Measurements from ENCODE around the gene XPO6.

XPO6 gene

GRCh38 chr16:28131743-28132393, 79.9 kb downstream of the XPO6 start:
- no peak overlapping the region for H3K18ac ChIP-seq (ENCODE audit: low read length)
- no peak overlapping the region for H2AK5ac ChIP-seq (ENCODE audit: low read length)
- no peak overlapping the region for H3K4ac ChIP-seq (ENCODE audit: low read depth, low read length)
- no peaks in the 10 kb centered on the region for H3K4me1 ChIP-seq (ENCODE audit: control insufficient read depth, low read depth, low read length)
- H3K56ac ChIP-seq (ENCODE audit: low read length), result no peak overlapping the region
- no peak overlapping the region for H2BK5ac ChIP-seq (ENCODE audit: low read length)
- no peak overlapping the region for H4K5ac ChIP-seq (ENCODE audit: low read length)
- peaks cover 4% of the 10 kb centered on the region for H3K79me1 ChIP-seq (ENCODE audit: low read length)
- no peak overlapping the region for H3K23ac ChIP-seq (ENCODE audit: low read length)
- H3K27me3 ChIP-seq (ENCODE audit: insufficient read depth, low read length, poor library complexity), result no peaks in the 10 kb centered on the region
- no peaks in the 10 kb centered on the region for H3K79me2 ChIP-seq (ENCODE audit: control insufficient read depth, insufficient read depth, low read length)
- whole genome bisulfite sequencing (ENCODE audit: extremely low coverage, insufficient coverage, low lambda C conversion rate), result no CpG with 5 or more reads among the region's 5 CpGs
- DNase-seq, result no peak
- no peak overlapping the region for H3K27ac ChIP-seq (ENCODE audit: low read depth, low read length)
- H3K36me3 ChIP-seq (ENCODE audit: control insufficient read depth, insufficient read depth, low read length), result no peaks in the 10 kb centered on the region
- no peak overlapping the region for H3K4me3 ChIP-seq (ENCODE audit: low read length)
- no peak overlapping the region for H4K8ac ChIP-seq (ENCODE audit: low read depth, low read length)
- H2BK15ac ChIP-seq (replicated peaks; ENCODE audit: low read depth), result no peak overlapping the region
- H2BK120ac ChIP-seq (ENCODE audit: low read depth, low read length), result no peak overlapping the region
- no peak overlapping the region for H3K4me2 ChIP-seq (ENCODE audit: low read length)
- H3K9ac ChIP-seq (ENCODE audit: low read length), result no peak overlapping the region

DNA sequence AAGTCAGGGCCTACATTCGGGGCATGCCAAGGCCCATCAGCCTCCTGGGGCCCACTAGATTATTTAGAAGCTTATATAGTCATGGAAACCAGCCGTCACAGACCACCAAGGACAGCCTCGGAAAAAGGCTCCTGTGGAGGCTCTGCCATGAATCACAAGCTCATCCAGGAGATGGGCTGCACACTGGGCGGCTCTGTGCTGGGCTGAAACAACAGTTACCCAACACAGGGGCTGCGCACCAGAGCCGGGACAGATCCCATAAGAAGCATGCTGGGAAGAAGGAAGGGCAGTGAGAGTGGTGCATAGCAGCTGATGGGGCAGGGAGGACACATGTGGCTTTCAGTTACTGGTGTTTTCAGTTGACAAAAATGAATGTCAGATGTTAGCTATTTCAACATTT, 80.6 kb downstream of the XPO6 start:
- H4K8ac ChIP-seq (ENCODE audit: low read depth, low read length), result no peak overlapping the region
- H2AK5ac ChIP-seq (ENCODE audit: low read length), result no peak overlapping the region
- no peak overlapping the region for H3K4me2 ChIP-seq (ENCODE audit: low read length)
- H3K18ac ChIP-seq (ENCODE audit: low read length), result no peak overlapping the region
- H2BK120ac ChIP-seq (ENCODE audit: low read depth, low read length), result no peak overlapping the region
- H3K36me3 ChIP-seq (ENCODE audit: control insufficient read depth, insufficient read depth, low read length), result no peaks in the 10 kb centered on the region
- no peak overlapping the region for H3K23ac ChIP-seq (ENCODE audit: low read length)
- H3K56ac ChIP-seq (ENCODE audit: low read length), result no peak overlapping the region
- no peak overlapping the region for H3K4me3 ChIP-seq (ENCODE audit: low read length)
- no peak overlapping the region for H2BK5ac ChIP-seq (ENCODE audit: low read length)
- H3K79me1 ChIP-seq (ENCODE audit: low read length), result peaks cover 3% of the 10 kb centered on the region
- no peaks in the 10 kb centered on the region for H3K27me3 ChIP-seq (ENCODE audit: insufficient read depth, low read length, poor library complexity)
- no peak overlapping the region for H3K27ac ChIP-seq (ENCODE audit: low read depth, low read length)
- no peak for DNase-seq
- no peaks in the 10 kb centered on the region for H3K4me1 ChIP-seq (ENCODE audit: control insufficient read depth, low read depth, low read length)
- H3K4ac ChIP-seq (ENCODE audit: low read depth, low read length), result no peak overlapping the region
- H4K5ac ChIP-seq (ENCODE audit: low read length), result no peak overlapping the region
- no peak overlapping the region for H3K9ac ChIP-seq (ENCODE audit: low read length)
- no peaks in the 10 kb centered on the region for H3K79me2 ChIP-seq (ENCODE audit: control insufficient read depth, insufficient read depth, low read length)
- no CpG with 5 or more reads among the region's 6 CpGs for WGBS (ENCODE audit: extremely low coverage, insufficient coverage, low lambda C conversion rate)
- no peak overlapping the region for H2BK15ac ChIP-seq (replicated peaks; ENCODE audit: low read depth)

DNA sequence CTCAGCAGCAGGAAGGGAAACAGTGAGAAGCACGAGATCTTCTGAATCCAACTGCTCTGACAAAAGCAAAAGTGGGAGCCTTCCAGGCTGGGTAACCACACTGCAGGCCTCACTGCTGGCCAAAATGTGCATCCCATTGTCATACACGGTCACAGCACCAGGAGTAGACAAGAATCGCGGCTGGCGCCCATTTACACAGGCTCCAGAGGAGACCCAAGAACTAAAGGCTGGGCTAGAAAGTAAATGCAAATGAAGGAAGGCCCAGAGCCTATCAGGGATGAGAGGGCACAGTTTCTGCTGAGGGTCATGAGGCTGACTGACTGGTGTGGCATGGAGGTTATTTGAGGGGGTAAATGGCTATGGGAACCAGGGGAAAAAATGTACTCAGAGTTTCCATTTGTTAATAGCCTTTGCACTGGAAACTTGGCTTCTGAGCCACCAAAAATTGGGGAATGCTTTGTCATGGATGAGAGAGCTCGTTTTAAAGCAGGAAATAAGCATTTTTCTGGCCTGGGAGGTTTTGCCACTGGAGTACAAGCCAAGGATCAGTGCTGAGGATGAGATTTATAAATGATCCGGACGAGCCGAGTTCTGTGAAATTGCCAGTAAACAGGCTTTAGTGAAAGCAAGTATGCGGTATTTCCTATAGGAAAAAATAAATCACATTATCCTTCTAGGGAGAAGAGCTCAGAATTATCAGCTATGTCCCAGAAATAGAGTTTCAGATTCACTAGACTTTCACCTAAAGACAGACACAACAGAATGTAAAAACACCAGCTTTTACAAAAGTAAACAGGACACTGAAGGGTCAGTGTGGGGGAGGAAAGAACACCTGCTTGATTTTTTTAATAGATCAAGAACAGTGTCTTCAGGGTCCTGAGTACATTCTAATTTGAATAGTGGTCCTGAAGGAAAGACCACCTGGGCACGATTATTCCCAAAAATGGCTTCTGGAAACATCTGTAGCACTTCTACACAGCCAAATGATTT, 81.4 kb downstream of the XPO6 start:
- H3K56ac ChIP-seq (ENCODE audit: low read length), result no peak overlapping the region
- H2BK120ac ChIP-seq (ENCODE audit: low read depth, low read length), result no peak overlapping the region
- no peak overlapping the region for H2BK15ac ChIP-seq (replicated peaks; ENCODE audit: low read depth)
- H3K27ac ChIP-seq (ENCODE audit: low read depth, low read length), result no peak overlapping the region
- no peak overlapping the region for H3K9ac ChIP-seq (ENCODE audit: low read length)
- H2AK5ac ChIP-seq (ENCODE audit: low read length), result no peak overlapping the region
- H3K4me1 ChIP-seq (ENCODE audit: control insufficient read depth, low read depth, low read length), result no peaks in the 10 kb centered on the region
- H4K5ac ChIP-seq (ENCODE audit: low read length), result no peak overlapping the region
- no peaks in the 10 kb centered on the region for H3K79me2 ChIP-seq (ENCODE audit: control insufficient read depth, insufficient read depth, low read length)
- H4K8ac ChIP-seq (ENCODE audit: low read depth, low read length), result no peak overlapping the region
- H3K27me3 ChIP-seq (ENCODE audit: insufficient read depth, low read length, poor library complexity), result no peaks in the 10 kb centered on the region
- H3K4me3 ChIP-seq (ENCODE audit: low read length), result no peak overlapping the region
- H3K23ac ChIP-seq (ENCODE audit: low read length), result no peak overlapping the region
- no peak overlapping the region for H3K4ac ChIP-seq (ENCODE audit: low read depth, low read length)
- no peak for DNase-seq
- H3K4me2 ChIP-seq (ENCODE audit: low read length), result no peak overlapping the region
- peaks cover 2% of the 10 kb centered on the region for H3K36me3 ChIP-seq (ENCODE audit: control insufficient read depth, insufficient read depth, low read length)
- peaks cover 3% of the 10 kb centered on the region for H3K79me1 ChIP-seq (ENCODE audit: low read length)
- H3K18ac ChIP-seq (ENCODE audit: low read length), result no peak overlapping the region
- no CpG with 5 or more reads among the region's 11 CpGs for WGBS (ENCODE audit: extremely low coverage, insufficient coverage, low lambda C conversion rate)
- no peak overlapping the region for H2BK5ac ChIP-seq (ENCODE audit: low read length)

DNA sequence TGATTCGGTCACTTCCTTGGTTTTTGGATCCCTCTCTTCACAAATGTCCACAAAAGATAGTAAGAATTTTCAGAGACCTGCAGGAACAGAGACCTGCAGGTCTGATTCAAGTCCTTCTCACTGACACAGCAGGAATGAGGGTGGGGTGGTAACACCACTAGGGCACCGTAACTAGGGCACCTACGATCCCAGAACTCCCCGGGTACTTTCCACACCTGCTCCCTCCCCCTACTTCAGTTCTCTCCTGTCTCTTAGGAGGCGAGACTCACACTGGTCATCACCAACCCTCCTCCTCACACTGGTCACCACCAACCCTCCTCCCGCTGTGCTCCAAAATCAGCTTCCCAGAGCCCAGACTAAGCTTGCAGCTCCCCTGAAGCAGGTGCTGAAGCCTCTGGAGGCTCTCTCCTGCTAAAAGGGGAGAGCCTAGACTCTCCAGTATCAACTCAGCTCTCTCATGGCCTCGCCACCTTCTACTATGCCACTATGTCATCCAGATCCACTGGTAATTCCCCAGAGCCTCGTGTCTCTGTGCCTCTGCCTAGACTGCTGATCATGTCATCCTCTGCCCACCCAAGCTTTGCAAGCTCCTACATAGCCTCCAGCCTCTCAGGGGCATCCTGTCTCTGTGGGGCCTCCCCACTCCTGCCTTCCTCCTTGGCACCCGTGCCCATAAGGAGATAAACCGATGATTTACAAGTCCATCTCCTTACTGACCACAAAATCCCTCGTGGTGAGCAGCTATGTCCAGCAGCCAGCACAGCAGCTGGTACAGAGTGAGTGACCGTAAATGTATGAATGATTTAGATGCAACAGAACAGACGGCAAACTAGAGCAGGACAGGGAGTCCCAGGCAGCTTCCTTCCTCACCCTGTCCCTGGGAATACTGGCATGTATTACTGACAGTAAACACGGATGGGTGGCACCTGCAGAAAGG, 84.8 kb downstream of the XPO6 start:
- no peak overlapping the region for H3K18ac ChIP-seq (ENCODE audit: low read length)
- H3K79me2 ChIP-seq (ENCODE audit: control insufficient read depth, insufficient read depth, low read length), result no peaks in the 10 kb centered on the region
- no peak overlapping the region for H3K23ac ChIP-seq (ENCODE audit: low read length)
- no peak overlapping the region for H3K56ac ChIP-seq (ENCODE audit: low read length)
- H3K36me3 ChIP-seq (ENCODE audit: control insufficient read depth, insufficient read depth, low read length), result peaks cover 5% of the 10 kb centered on the region
- no peak overlapping the region for H2BK120ac ChIP-seq (ENCODE audit: low read depth, low read length)
- no peak overlapping the region for H3K4ac ChIP-seq (ENCODE audit: low read depth, low read length)
- H2AK5ac ChIP-seq (ENCODE audit: low read length), result no peak overlapping the region
- no peak overlapping the region for H3K27ac ChIP-seq (ENCODE audit: low read depth, low read length)
- WGBS (ENCODE audit: extremely low coverage, insufficient coverage, low lambda C conversion rate), result no CpG with 5 or more reads among the region's 14 CpGs
- no peak overlapping the region for H3K4me3 ChIP-seq (ENCODE audit: low read length)
- peaks cover 3% of the 10 kb centered on the region for H3K79me1 ChIP-seq (ENCODE audit: low read length)
- no peak overlapping the region for H4K8ac ChIP-seq (ENCODE audit: low read depth, low read length)
- H3K4me1 ChIP-seq (ENCODE audit: control insufficient read depth, low read depth, low read length), result no peaks in the 10 kb centered on the region
- H3K27me3 ChIP-seq (ENCODE audit: insufficient read depth, low read length, poor library complexity), result no peaks in the 10 kb centered on the region
- no peak overlapping the region for H2BK15ac ChIP-seq (replicated peaks; ENCODE audit: low read depth)
- no peak overlapping the region for H3K9ac ChIP-seq (ENCODE audit: low read length)
- DNase-seq, result no peak
- no peak overlapping the region for H4K5ac ChIP-seq (ENCODE audit: low read length)
- no peak overlapping the region for H3K4me2 ChIP-seq (ENCODE audit: low read length)
- H2BK5ac ChIP-seq (ENCODE audit: low read length), result no peak overlapping the region

DNA sequence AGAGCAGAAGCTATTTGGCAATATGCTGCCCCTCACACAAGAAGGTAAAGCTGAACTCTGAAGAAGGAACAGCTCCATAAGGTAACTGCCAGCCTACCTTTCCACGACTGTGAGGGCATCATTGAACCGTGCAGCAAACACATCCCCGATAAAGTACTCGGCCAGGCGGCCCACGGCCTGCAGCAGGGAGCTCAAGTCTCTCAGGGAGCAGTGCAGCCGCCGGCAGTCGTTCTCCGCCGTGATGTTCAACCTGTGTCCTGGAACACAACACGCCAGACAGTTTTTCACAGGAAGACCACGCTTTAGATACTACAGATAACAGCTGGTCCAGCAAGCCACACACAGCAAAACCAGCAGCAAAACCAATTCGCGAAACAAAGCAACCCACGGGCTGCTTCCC, 86.2 kb downstream of the XPO6 start:
- no peak overlapping the region for H2AK5ac ChIP-seq (ENCODE audit: low read length)
- no peak overlapping the region for H3K4me2 ChIP-seq (ENCODE audit: low read length)
- H3K79me2 ChIP-seq (ENCODE audit: control insufficient read depth, insufficient read depth, low read length), result no peaks in the 10 kb centered on the region
- no peak overlapping the region for H3K4me3 ChIP-seq (ENCODE audit: low read length)
- peak overlapping the region; percentile 12 for H3K23ac ChIP-seq (ENCODE audit: low read length)
- no peak overlapping the region for H3K56ac ChIP-seq (ENCODE audit: low read length)
- H4K5ac ChIP-seq (ENCODE audit: low read length), result no peak overlapping the region
- no peak overlapping the region for H2BK120ac ChIP-seq (ENCODE audit: low read depth, low read length)
- H3K27ac ChIP-seq (ENCODE audit: low read depth, low read length), result no peak overlapping the region
- H3K9ac ChIP-seq (ENCODE audit: low read length), result no peak overlapping the region
- DNase-seq, result no peak
- H3K18ac ChIP-seq (ENCODE audit: low read length), result no peak overlapping the region
- H4K8ac ChIP-seq (ENCODE audit: low read depth, low read length), result no peak overlapping the region
- no peaks in the 10 kb centered on the region for H3K4me1 ChIP-seq (ENCODE audit: control insufficient read depth, low read depth, low read length)
- no peak overlapping the region for H2BK15ac ChIP-seq (replicated peaks; ENCODE audit: low read depth)
- H3K36me3 ChIP-seq (ENCODE audit: control insufficient read depth, insufficient read depth, low read length), result peaks cover 5% of the 10 kb centered on the region
- no peak overlapping the region for H2BK5ac ChIP-seq (ENCODE audit: low read length)
- peaks cover 3% of the 10 kb centered on the region for H3K79me1 ChIP-seq (ENCODE audit: low read length)
- no peaks in the 10 kb centered on the region for H3K27me3 ChIP-seq (ENCODE audit: insufficient read depth, low read length, poor library complexity)
- H3K4ac ChIP-seq (ENCODE audit: low read depth, low read length), result no peak overlapping the region
- WGBS (ENCODE audit: extremely low coverage, insufficient coverage, low lambda C conversion rate), result no CpG with 5 or more reads among the region's 16 CpGs
